ENCODE data around the gene LRRC49.
A peak's percentile ranks its signal among the peaks of the same experiment; 100 is the strongest.

LRRC49 gene

DNA sequence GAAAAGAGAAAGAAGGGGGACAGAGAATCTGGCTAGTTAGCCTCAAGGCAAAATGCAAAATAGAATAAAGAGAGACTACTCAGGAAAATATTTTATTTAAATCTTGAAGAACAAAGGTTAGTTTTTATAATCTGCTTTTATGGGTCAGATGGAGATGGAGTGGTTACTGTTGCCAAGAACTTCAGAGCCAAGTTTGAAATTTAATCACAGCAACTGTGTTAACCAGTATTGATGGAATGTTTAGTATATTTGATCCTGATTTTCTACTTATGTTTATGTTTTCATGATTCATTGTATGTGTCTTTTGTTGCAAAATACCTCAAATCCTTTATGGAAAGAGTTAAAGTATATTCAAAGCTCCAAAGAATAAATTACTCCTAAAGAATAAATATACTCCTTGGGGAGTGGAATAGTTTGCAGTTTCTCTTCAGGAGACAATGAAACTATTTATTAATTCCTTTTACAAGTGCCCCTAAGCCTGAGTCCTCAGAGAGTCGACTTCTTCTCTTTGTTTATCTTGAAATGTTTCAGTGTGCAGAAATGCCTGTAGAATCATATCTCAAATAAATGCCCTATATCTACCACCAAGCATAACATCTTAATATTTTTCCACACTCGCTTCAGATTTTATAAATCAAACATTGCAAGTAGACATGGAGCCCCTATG lies 161.8 kb downstream of the LRRC49 start:
- peak overlapping the region; percentile 28 for H2AFZ ChIP-seq (ENCODE audit: low read length, unreplicated experiment)
- H3K4me1 ChIP-seq (ENCODE audit: control insufficient read depth, insufficient read depth, low read length, unreplicated experiment), result peaks cover 52% of the 10 kb centered on the region
- peaks cover 4% of the 10 kb centered on the region for H3K36me3 ChIP-seq (ENCODE audit: insufficient read depth, low read length)
- H3K79me2 ChIP-seq (ENCODE audit: control insufficient read depth, insufficient read depth, low read length, unreplicated experiment), result no peaks in the 10 kb centered on the region
- no peak overlapping the region for H3K4me3 ChIP-seq (ENCODE audit: low read depth, low read length)
- peak overlapping the region; percentile 85 for H3K27ac ChIP-seq (ENCODE audit: low read depth, low read length)
- no peaks in the 10 kb centered on the region for H3K27me3 ChIP-seq (ENCODE audit: insufficient read depth, low read length)

GRCh38 chr15:71055461-71055860 lies 162.8 kb downstream of the LRRC49 start:
- Histone ChIP-seq H3K79me2 (ENCODE audit: control insufficient read depth, insufficient read depth, low read length, unreplicated experiment) (no peaks in the 10 kb centered on the region), H3K27ac (ENCODE audit: low read depth, low read length) (peak overlapping the region; percentile 45), H3K36me3 (ENCODE audit: insufficient read depth, low read length) (peaks cover 5% of the 10 kb centered on the region), H3K4me1 (ENCODE audit: control insufficient read depth, insufficient read depth, low read length, unreplicated experiment) (peaks cover 42% of the 10 kb centered on the region), H3K4me3 (ENCODE audit: low read depth, low read length) (no peak overlapping the region), H3K27me3 (ENCODE audit: insufficient read depth, low read length) (no peaks in the 10 kb centered on the region), H2AFZ (ENCODE audit: low read length, unreplicated experiment) (peak overlapping the region; percentile 22)

GRCh38 chr15:71056111-71056510 lies 163.5 kb downstream of the LRRC49 start:
- Histone ChIP-seq H3K27ac (ENCODE audit: low read depth, low read length) (peak overlapping the region; percentile 45; the same call in 1 of the 2 replicates), H2AFZ (ENCODE audit: low read length, unreplicated experiment) (peak overlapping the region; percentile 22), H3K4me3 (ENCODE audit: low read depth, low read length) (no peak overlapping the region), H3K36me3 (ENCODE audit: insufficient read depth, low read length) (peaks cover 5% of the 10 kb centered on the region), H3K27me3 (ENCODE audit: insufficient read depth, low read length) (no peaks in the 10 kb centered on the region), H3K79me2 (ENCODE audit: control insufficient read depth, insufficient read depth, low read length, unreplicated experiment) (no peaks in the 10 kb centered on the region), H3K4me1 (ENCODE audit: control insufficient read depth, insufficient read depth, low read length, unreplicated experiment) (peaks cover 42% of the 10 kb centered on the region)

DNA sequence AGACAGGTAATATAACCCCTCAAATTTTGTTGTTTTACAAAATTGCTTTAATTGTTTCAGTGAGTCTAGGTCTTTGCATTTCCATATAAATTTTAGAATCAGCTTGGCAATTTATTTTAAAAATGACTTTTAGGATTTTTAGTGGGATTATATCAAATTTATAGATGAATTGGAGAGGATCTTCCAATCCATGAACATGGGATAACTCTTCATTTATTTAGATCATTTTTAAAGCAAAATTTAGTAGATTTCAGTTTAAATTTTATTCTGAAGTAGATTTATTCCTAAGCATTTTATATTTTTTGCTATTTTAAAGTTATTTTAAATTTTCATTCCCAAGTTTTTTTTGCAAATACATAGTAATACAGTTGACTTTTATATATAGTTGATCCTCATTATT lies 164.5 kb downstream of the LRRC49 start:
- Histone ChIP-seq H3K4me1 (ENCODE audit: control insufficient read depth, insufficient read depth, low read length, unreplicated experiment) (peaks cover 37% of the 10 kb centered on the region), H3K27ac (ENCODE audit: low read depth, low read length) (no peak overlapping the region), H3K27me3 (ENCODE audit: insufficient read depth, low read length) (no peaks in the 10 kb centered on the region), H3K79me2 (ENCODE audit: control insufficient read depth, insufficient read depth, low read length, unreplicated experiment) (no peaks in the 10 kb centered on the region), H2AFZ (ENCODE audit: low read length, unreplicated experiment) (no peak overlapping the region), H3K4me3 (ENCODE audit: low read depth, low read length) (no peak overlapping the region), H3K36me3 (ENCODE audit: insufficient read depth, low read length) (peaks cover 5% of the 10 kb centered on the region)

DNA sequence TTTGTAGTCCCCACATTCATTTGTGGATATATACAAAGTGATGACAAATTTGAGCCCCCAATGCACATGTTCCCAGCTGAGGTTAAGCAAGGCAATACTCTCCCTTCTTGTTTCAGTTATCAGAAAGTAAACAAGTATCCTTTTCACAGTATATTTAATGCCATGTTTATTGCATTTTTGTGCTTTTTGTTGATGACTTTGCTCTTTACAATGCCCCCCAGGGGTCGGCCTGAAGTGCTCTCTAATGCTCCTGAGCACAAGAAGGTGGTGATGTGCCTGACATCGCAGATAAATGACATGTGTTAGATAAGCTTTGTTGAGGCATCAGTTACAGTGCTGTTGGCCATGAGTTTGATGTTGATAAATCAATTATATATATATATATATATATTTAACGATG lies 165.0 kb downstream of the LRRC49 start:
- no peak overlapping the region for H2AFZ ChIP-seq (ENCODE audit: low read length, unreplicated experiment)
- no peak overlapping the region for H3K4me3 ChIP-seq (ENCODE audit: low read depth, low read length)
- peaks cover 5% of the 10 kb centered on the region for H3K36me3 ChIP-seq (ENCODE audit: insufficient read depth, low read length)

DNA sequence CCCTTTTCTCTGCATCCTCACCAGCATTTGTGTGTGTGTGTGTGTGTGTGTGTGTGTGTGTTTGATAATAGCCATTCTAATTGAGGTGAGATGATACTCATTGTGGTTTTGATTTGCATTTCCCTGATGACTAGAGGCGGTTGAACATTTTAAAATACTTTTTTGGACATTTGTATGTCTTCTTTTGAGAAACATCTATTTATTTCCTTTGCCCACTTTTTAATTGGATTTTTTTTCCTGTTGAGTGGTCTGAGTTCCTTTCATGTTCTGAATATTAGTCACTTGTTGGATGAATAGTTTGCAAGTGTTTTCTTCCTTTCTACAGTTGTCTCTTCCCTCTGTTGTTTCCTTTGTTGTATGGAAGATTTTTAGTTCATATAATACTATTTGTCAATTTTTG lies 168.4 kb downstream of the LRRC49 start:
- H2AFZ ChIP-seq (ENCODE audit: low read length, unreplicated experiment), result no peak overlapping the region
- no peaks in the 10 kb centered on the region for H3K27me3 ChIP-seq (ENCODE audit: insufficient read depth, low read length)
- peak overlapping the region; percentile 27; the same call in 1 of the 2 replicates for H3K27ac ChIP-seq (ENCODE audit: low read depth, low read length)
- H3K4me3 ChIP-seq (ENCODE audit: low read depth, low read length), result no peak overlapping the region
- no peaks in the 10 kb centered on the region for H3K79me2 ChIP-seq (ENCODE audit: control insufficient read depth, insufficient read depth, low read length, unreplicated experiment)
- H3K36me3 ChIP-seq (ENCODE audit: insufficient read depth, low read length), result peaks cover 5% of the 10 kb centered on the region
- H3K4me1 ChIP-seq (ENCODE audit: control insufficient read depth, insufficient read depth, low read length, unreplicated experiment), result peaks cover 9% of the 10 kb centered on the region

More for the DNA sequence above, 165.0 kb downstream of the LRRC49 start:
- Histone ChIP-seq H3K27ac (ENCODE audit: low read depth, low read length) (no peak overlapping the region), H3K27me3 (ENCODE audit: insufficient read depth, low read length) (no peaks in the 10 kb centered on the region), H3K79me2 (ENCODE audit: control insufficient read depth, insufficient read depth, low read length, unreplicated experiment) (no peaks in the 10 kb centered on the region), H3K4me1 (ENCODE audit: control insufficient read depth, insufficient read depth, low read length, unreplicated experiment) (peaks cover 32% of the 10 kb centered on the region)

DNA sequence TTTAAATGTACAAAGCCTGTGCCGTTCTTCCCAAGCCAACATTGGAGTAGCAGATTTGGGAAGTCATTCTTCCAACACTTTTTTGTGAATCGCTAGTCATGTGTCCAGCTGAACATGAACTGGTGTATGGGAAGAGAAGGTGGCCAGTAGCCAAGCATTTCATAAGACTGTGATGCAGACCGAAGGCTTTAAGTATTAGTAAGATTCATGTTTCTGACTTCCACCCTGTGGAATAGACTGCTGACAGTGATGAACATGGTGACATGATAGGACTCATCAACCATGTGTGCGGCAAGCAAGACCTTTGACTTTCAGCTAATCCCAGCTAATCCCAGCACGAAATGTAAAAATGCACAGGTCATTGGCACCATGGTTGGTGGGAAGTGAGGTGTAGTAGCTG lies 174.4 kb downstream of the LRRC49 start:
- no peaks in the 10 kb centered on the region for H3K4me1 ChIP-seq (ENCODE audit: control insufficient read depth, insufficient read depth, low read length, unreplicated experiment)
- H3K27ac ChIP-seq (ENCODE audit: low read depth, low read length), result peak overlapping the region; percentile 30; the same call in 1 of the 2 replicates
- no peak overlapping the region for H3K4me3 ChIP-seq (ENCODE audit: low read depth, low read length)
- H3K36me3 ChIP-seq (ENCODE audit: insufficient read depth, low read length), result no peaks in the 10 kb centered on the region
- H2AFZ ChIP-seq (ENCODE audit: low read length, unreplicated experiment), result no peak overlapping the region
- H3K27me3 ChIP-seq (ENCODE audit: insufficient read depth, low read length), result no peaks in the 10 kb centered on the region
- no peaks in the 10 kb centered on the region for H3K79me2 ChIP-seq (ENCODE audit: control insufficient read depth, insufficient read depth, low read length, unreplicated experiment)

DNA sequence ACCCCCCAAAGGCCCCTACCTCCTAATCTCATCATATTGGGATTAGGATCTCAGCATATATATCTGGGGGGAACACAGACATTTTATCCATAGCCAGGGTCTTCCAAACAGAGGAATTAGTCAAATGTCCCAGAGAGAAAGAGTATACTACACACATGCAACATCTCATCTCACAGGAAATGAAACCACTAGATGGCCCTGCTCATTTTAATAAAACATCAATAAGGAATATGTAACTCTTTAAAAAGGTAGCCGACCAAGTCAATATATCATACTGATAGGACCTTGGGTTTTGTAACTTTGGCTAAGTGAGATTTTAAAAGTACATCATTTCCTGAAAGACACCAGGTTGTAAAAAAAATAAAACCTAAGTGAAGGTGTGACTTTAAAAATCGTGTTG lies 177.1 kb downstream of the LRRC49 start:
- Histone ChIP-seq H3K27me3 (ENCODE audit: insufficient read depth, low read length) (no peaks in the 10 kb centered on the region), H3K36me3 (ENCODE audit: insufficient read depth, low read length) (no peaks in the 10 kb centered on the region), H3K4me3 (ENCODE audit: low read depth, low read length) (no peak overlapping the region), H3K79me2 (ENCODE audit: control insufficient read depth, insufficient read depth, low read length, unreplicated experiment) (no peaks in the 10 kb centered on the region), H3K4me1 (ENCODE audit: control insufficient read depth, insufficient read depth, low read length, unreplicated experiment) (no peaks in the 10 kb centered on the region), H2AFZ (ENCODE audit: low read length, unreplicated experiment) (no peak overlapping the region), H3K27ac (ENCODE audit: low read depth, low read length) (no peak overlapping the region)

GRCh38 chr15:71071529-71071928 lies 178.9 kb downstream of the LRRC49 start:
- no peaks in the 10 kb centered on the region for H3K79me2 ChIP-seq (ENCODE audit: control insufficient read depth, insufficient read depth, low read length, unreplicated experiment)
- no peak overlapping the region for H3K4me3 ChIP-seq (ENCODE audit: low read depth, low read length)
- H3K27me3 ChIP-seq (ENCODE audit: insufficient read depth, low read length), result no peaks in the 10 kb centered on the region
- H3K27ac ChIP-seq (ENCODE audit: low read depth, low read length), result no peak overlapping the region
- H3K36me3 ChIP-seq (ENCODE audit: insufficient read depth, low read length), result no peaks in the 10 kb centered on the region
- no peaks in the 10 kb centered on the region for H3K4me1 ChIP-seq (ENCODE audit: control insufficient read depth, insufficient read depth, low read length, unreplicated experiment)
- H2AFZ ChIP-seq (ENCODE audit: low read length, unreplicated experiment), result no peak overlapping the region

- no peaks in the 10 kb centered on the region for H3K36me3 ChIP-seq (ENCODE audit: insufficient read depth, low read length)
- no peaks in the 10 kb centered on the region for H3K79me2 ChIP-seq (ENCODE audit: control insufficient read depth, insufficient read depth, low read length, unreplicated experiment)
- H2AFZ ChIP-seq (ENCODE audit: low read length, unreplicated experiment), result no peak overlapping the region
- no peaks in the 10 kb centered on the region for H3K4me1 ChIP-seq (ENCODE audit: control insufficient read depth, insufficient read depth, low read length, unreplicated experiment)
- H3K27ac ChIP-seq (ENCODE audit: low read depth, low read length), result no peak overlapping the region
- H3K27me3 ChIP-seq (ENCODE audit: insufficient read depth, low read length), result no peaks in the 10 kb centered on the region
- H3K4me3 ChIP-seq (ENCODE audit: low read depth, low read length), result no peak overlapping the region
Measured at GRCh38 chr15:71072423-71072822, 179.8 kb downstream of the LRRC49 start.

DNA sequence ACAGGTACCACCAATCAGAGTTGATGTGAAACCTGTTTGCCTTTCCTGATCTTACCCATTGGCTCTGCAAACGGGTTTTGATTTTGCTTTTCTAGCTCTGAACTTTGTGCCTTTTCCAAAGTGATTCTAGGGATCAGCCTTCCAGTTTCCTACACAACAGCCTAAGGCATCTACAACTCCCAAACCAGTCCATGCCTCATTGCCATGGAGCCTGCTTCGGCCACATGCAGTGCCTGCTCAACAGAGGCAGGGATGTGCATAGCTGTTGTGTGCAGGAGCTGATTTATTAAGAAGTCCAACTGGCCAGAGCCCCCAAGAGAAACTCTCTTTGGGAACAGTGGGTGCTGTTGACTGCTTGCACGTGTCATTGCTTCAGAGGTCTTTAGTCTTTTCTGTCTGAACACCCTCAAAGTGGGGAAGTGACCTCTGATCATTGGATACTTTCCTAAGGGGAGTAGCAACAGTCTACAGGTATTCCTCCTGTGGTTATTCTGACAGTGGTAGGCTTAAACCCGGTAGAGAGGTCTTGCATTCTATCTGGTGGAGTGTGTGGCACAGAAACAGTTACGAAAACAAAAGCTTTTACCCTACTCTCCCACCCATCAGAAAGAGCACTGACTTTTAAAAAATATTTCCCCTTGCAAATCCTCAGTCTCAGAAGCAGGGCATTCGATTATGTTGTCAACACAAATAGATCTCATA lies 186.0 kb downstream of the LRRC49 start:
- Histone ChIP-seq H3K36me3 (ENCODE audit: insufficient read depth, low read length) (no peaks in the 10 kb centered on the region), H3K4me3 (ENCODE audit: low read depth, low read length) (no peak overlapping the region), H2AFZ (ENCODE audit: low read length, unreplicated experiment) (no peak overlapping the region), H3K27ac (ENCODE audit: low read depth, low read length) (peak overlapping the region; percentile 24), H3K4me1 (ENCODE audit: control insufficient read depth, insufficient read depth, low read length, unreplicated experiment) (peaks cover 14% of the 10 kb centered on the region), H3K79me2 (ENCODE audit: control insufficient read depth, insufficient read depth, low read length, unreplicated experiment) (no peaks in the 10 kb centered on the region), H3K27me3 (ENCODE audit: insufficient read depth, low read length) (no peaks in the 10 kb centered on the region)

Data from ACC112 (cell line).